OCI-LY3 (cell line): ENCODE measurements around the gene PTPRC.

Source experiments
- H2AFZ ChIP-seq: fragments of 200-600, 300-600 bp; shearing (Covaris generic); 2 replicates; pipeline ENCODE4 v1.6.0; 2014; ENCODE audit warnings: antibody characterized with exemption, low read depth, low read length
- H3K27ac ChIP-seq: fragments of 200-600, 300-600 bp; sonication (generic); 2 replicates; pipeline ENCODE4 v1.5.1; 2014; ENCODE audit warnings: mild to moderate bottlenecking, low read length, moderate library complexity, mixed read lengths
- H3K27me3 ChIP-seq: fragments of 200-600, 300-600 bp; sonication (generic); 2 replicates; pipeline ENCODE4 v1.6.1; 2014; ENCODE audit warnings: low read depth, low read length, mixed read lengths
- H3K36me3 ChIP-seq: fragments of 200-600, 300-600 bp; sonication (generic); replicated peaks from 2 replicates; pipeline ENCODE3; 2014; ENCODE audit warnings: low read depth, low read length, mixed read lengths
- H3K4me1 ChIP-seq: fragments of 300-600, 200-600 bp; sonication (generic); 2 replicates; pipeline ENCODE4 v1.6.1; 2014; ENCODE audit warnings: low read length, mixed read lengths
- H3K4me2 ChIP-seq: fragments of 200-600, 300-600 bp; sonication (generic); 2 replicates; pipeline ENCODE4 v1.6.1; 2014; ENCODE audit warnings: low read length, mixed read lengths
- H3K4me3 ChIP-seq: fragments of 300-600, 200-600 bp; sonication (generic); 2 replicates; pipeline ENCODE4 v1.5.1; 2014; ENCODE audit warnings: antibody characterized with exemption, mild to moderate bottlenecking, low read length, moderate library complexity
- H3K79me2 ChIP-seq: fragments of 300-600, 200-600 bp; shearing (Covaris generic); 2 replicates; pipeline ENCODE4 v1.6.1; 2014; ENCODE audit warnings: mild to moderate bottlenecking, low read length, mixed read lengths
- H3K9ac ChIP-seq: fragments of 300-600, 200-600 bp; shearing (Covaris generic); 2 replicates; pipeline ENCODE4 v1.6.0; 2014; ENCODE audit warnings: mild to moderate bottlenecking, low read length, moderate library complexity
- H3K9me3 ChIP-seq: fragments of 200-600, 300-600 bp; shearing (Covaris generic); 2 replicates; pipeline ENCODE4 v1.6.1; 2014; ENCODE audit warnings: low read length, mixed read lengths; ENCODE audit not compliant: insufficient read depth
- H4K20me1 ChIP-seq: fragments of 200-600, 300-600 bp; sonication (generic); 2 replicates; pipeline ENCODE4 v1.6.1; 2016; ENCODE audit warnings: low read length, mixed read lengths; ENCODE audit not compliant: insufficient read depth
- EZH2phosphoT487 ChIP-seq: fragments of 200-600 bp; shearing (Covaris generic); IDR thresholded peaks from 2 replicates; pipeline ENCODE4 v1.6.1; 2018; ENCODE audit warnings: antibody characterized with exemption, mixed run types, low read depth
- TF ChIP-seq, protein P1 (sequence below): fragments of 200-600, 300-600 bp; sonication (generic); IDR thresholded peaks from 2 replicates; pipeline ENCODE4 v1.5.1; 2014; ENCODE audit warnings: antibody characterized with exemption, low read length, low read depth

PTPRC gene

GRCh38 chr1:198716051-198716450 lies 77.2 kb downstream of the PTPRC start:
- Histone ChIP-seq H3K27ac (no peak overlapping the region), H4K20me1 (no peaks in the 10 kb centered on the region)

DNA sequence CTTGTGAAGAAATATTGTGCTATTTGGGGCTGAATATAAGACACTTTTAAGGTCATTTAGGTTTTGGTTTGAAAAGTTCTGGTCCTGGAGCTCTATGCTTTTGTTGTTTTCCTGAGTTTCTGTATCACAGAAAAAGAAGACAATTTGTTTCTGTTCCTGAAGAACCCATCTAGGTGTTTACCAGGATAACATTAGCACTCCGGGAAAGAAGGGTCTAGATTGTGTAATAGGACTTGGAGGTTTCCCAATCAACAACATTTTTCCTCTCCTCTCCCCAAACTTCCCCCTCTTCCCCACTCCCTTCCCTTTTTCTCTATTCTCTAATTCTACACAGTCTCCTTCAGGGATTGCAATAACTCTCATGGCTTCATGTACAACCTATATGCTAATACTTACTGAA lies 78.7 kb downstream of the PTPRC start:
- Histone ChIP-seq H3K9me3 (no peaks in the 10 kb centered on the region), H3K4me1 (peaks cover 12% of the 10 kb centered on the region), H3K36me3 (peaks cover 39% of the 10 kb centered on the region), H4K20me1 (no peaks in the 10 kb centered on the region), H3K9ac (no peak overlapping the region), H2AFZ (no peak overlapping the region), H3K79me2 (no peaks in the 10 kb centered on the region), H3K4me3 (no peak overlapping the region), H3K27ac (no peak overlapping the region), H3K4me2 (no peak overlapping the region), H3K27me3 (no peaks in the 10 kb centered on the region)
- no peak for TF ChIP-seq EZH2phosphoT487
- TF ChIP-seq, protein P1, sequence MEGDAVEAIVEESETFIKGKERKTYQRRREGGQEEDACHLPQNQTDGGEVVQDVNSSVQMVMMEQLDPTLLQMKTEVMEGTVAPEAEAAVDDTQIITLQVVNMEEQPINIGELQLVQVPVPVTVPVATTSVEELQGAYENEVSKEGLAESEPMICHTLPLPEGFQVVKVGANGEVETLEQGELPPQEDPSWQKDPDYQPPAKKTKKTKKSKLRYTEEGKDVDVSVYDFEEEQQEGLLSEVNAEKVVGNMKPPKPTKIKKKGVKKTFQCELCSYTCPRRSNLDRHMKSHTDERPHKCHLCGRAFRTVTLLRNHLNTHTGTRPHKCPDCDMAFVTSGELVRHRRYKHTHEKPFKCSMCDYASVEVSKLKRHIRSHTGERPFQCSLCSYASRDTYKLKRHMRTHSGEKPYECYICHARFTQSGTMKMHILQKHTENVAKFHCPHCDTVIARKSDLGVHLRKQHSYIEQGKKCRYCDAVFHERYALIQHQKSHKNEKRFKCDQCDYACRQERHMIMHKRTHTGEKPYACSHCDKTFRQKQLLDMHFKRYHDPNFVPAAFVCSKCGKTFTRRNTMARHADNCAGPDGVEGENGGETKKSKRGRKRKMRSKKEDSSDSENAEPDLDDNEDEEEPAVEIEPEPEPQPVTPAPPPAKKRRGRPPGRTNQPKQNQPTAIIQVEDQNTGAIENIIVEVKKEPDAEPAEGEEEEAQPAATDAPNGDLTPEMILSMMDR: no peak

More at GRCh38 chr1:198716051-198716450, 77.2 kb downstream of the PTPRC start:
- no peak overlapping the region for H3K4me3 ChIP-seq
- no peaks in the 10 kb centered on the region for H3K9me3 ChIP-seq
- H3K36me3 ChIP-seq: peaks cover 43% of the 10 kb centered on the region
- no peak for TF ChIP-seq EZH2phosphoT487
- TF ChIP-seq, protein P1: no peak
- no peak overlapping the region for H2AFZ ChIP-seq
- peaks cover 13% of the 10 kb centered on the region for H3K4me1 ChIP-seq
- H3K27me3 ChIP-seq: no peaks in the 10 kb centered on the region
- H3K4me2 ChIP-seq: no peak overlapping the region
- no peak overlapping the region for H3K9ac ChIP-seq
- H3K79me2 ChIP-seq: no peaks in the 10 kb centered on the region

DNA sequence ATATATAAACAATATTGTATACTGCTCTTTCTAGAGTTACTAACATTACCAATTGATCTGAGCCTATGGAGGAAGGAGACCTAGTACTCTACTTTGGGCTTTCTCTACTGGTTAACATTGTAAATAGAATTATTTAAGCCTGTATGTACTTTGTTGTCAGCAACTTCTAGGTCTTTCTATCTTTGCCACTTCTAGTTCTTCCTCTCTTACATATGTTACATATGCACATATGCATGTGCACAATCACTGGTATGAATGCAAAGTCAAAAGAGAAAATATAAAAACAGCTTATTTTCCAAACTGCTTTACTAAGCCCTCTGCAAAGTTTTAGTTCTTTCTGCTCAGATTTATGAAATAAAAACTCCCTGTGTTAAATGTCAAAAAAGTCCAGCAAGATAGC lies 84.3 kb downstream of the PTPRC start:
- Histone ChIP-seq H4K20me1 (no peaks in the 10 kb centered on the region), H3K9ac (no peak overlapping the region), H3K4me3 (no peak overlapping the region), H3K4me1 (no peaks in the 10 kb centered on the region), H3K79me2 (no peaks in the 10 kb centered on the region), H3K4me2 (no peak overlapping the region), H3K9me3 (no peaks in the 10 kb centered on the region), H2AFZ (no peak overlapping the region), H3K27me3 (no peaks in the 10 kb centered on the region), H3K36me3 (peaks cover 34% of the 10 kb centered on the region), H3K27ac (no peak overlapping the region)
- no peak for TF ChIP-seq EZH2phosphoT487
- TF ChIP-seq, protein P1: no peak

- Histone ChIP-seq H2AFZ (no peak overlapping the region), H3K36me3 (peaks cover 28% of the 10 kb centered on the region), H3K9ac (no peak overlapping the region), H3K9me3 (no peaks in the 10 kb centered on the region), H3K27me3 (no peaks in the 10 kb centered on the region), H3K4me1 (no peaks in the 10 kb centered on the region), H3K27ac (no peak overlapping the region), H3K4me2 (no peak overlapping the region), H4K20me1 (no peaks in the 10 kb centered on the region), H3K4me3 (no peak overlapping the region), H3K79me2 (no peaks in the 10 kb centered on the region)
- no peak for TF ChIP-seq EZH2phosphoT487
- TF ChIP-seq, protein P1: no peak
These were observed 86.2 kb downstream of the PTPRC start for GRCh38 chr1:198725090-198725489.
